Endothelial cell of umbilical vein (primary cell): ENCODE results near the gene ZIM2. TPM values are rescaled to one million over a fixed set of nuclear protein-coding genes. Genes with fewer than 3 reads are reported as not detected.

Experiments used
- BruUV-seq: library from RNA; stranded (reverse); fragments of 400-500 nt; replicated peaks from 2 replicates; lab custom pipeline; 2021; lab: Mats Ljungman, UMichigan
- CTCF ChIA-PET: fragments of 300-600, 350-600 bp; sonication (Branson Sonifier 250); formaldehyde crosslinking; loops from one replicate; lab custom pipeline; 2021; ENCODE audit warnings: antibody characterized with exemption, inconsistent platforms; lab: Charles Lee
- POLR2A ChIA-PET: fragments of 300-600, 350-600 bp; sonication (Branson Sonifier 250); formaldehyde crosslinking; loops from one replicate; lab custom pipeline; 2021; ENCODE audit warnings: antibody characterized with exemption, inconsistent platforms; lab: Charles Lee
- DNase-seq: peaks from one replicate; pipeline ENCODE4 v3.0.0-alpha.2; 2011; ENCODE audit warnings: low read depth, low spot score
- FAIRE-seq: peaks from 2 replicates; lab custom pipeline; 2011; peaks lifted over from hg19 to GRCh38; lab: Jason Lieb, UNC
- H2AFZ ChIP-seq: 2 replicates; pipeline ENCODE4 v1.6.0; 2012; ENCODE audit warnings: low read depth, low read length, control low read depth, inconsistent platforms
- H3K27ac ChIP-seq: 2 replicates; pipeline ENCODE4 v1.5.1; 2011; ENCODE audit warnings: low read depth, mild to moderate bottlenecking, control low read depth, low read length, moderate library complexity; ENCODE audit not compliant: insufficient read depth
- H3K27me3 ChIP-seq, 2 experiments: 2 replicates each; pipeline versions ENCODE4 v1.6.0 to v1.6.1; 2011; ENCODE audit warnings: low read length in 2 of 2, mixed read lengths in 1 of 2; ENCODE audit not compliant: control insufficient read depth in 2 of 2, insufficient read depth in 2 of 2
- H3K36me3 ChIP-seq, 2 experiments: 2 replicates in 1 of 2; 3 replicates in 1 of 2; pipeline ENCODE4 v1.5.1; 2011; ENCODE audit warnings: low read length in 2 of 2, mild to moderate bottlenecking in 1 of 2, moderate library complexity in 1 of 2; ENCODE audit not compliant: control insufficient read depth in 2 of 2, insufficient read depth in 2 of 2; ENCODE audit errors: extremely low read depth in 1 of 2
- H3K4me1 ChIP-seq: 3 replicates; pipeline ENCODE4 v1.5.1; 2011; ENCODE audit warnings: mild to moderate bottlenecking, low read length; ENCODE audit not compliant: control insufficient read depth, insufficient read depth; ENCODE audit errors: extremely low read depth
- H3K4me2 ChIP-seq: 2 replicates; pipeline ENCODE4 v1.6.1; 2011; ENCODE audit warnings: low read length, control low read depth, mixed read lengths; ENCODE audit not compliant: insufficient read depth
- H3K4me3 ChIP-seq, 3 experiments: fragments of 200-600 bp in 1 of 3; sonication (generic), shearing (Covaris generic) in 1 of 3; replicated peaks in 1 of 3; 2 replicates each; pipeline ENCODE4 v1.5.1; 2011 to 2016; ENCODE audit warnings: control low read depth in 3 of 3, low read length in 3 of 3, mild to moderate bottlenecking in 2 of 3, inconsistent platforms in 1 of 3, low read depth in 1 of 3, moderate library complexity in 1 of 3; ENCODE audit not compliant: insufficient read depth in 1 of 3
- H3K79me2 ChIP-seq: 2 replicates; pipeline ENCODE4 v1.6.0; 2012; ENCODE audit warnings: low read length, inconsistent platforms; ENCODE audit not compliant: control insufficient read depth, insufficient read depth
- H3K9ac ChIP-seq: replicated peaks from 2 replicates; pipeline ENCODE3; 2011; ENCODE audit warnings: low read length, control low read depth; ENCODE audit not compliant: insufficient read depth; ENCODE audit errors: extremely low read depth
- H3K9me1 ChIP-seq: replicated peaks from 3 replicates; pipeline ENCODE4 v1.6.0; 2011; ENCODE audit warnings: mild to moderate bottlenecking, low read length; ENCODE audit not compliant: control insufficient read depth, insufficient read depth; ENCODE audit errors: extremely low read depth
- H3K9me3 ChIP-seq: replicated peaks from 2 replicates; pipeline ENCODE4 v1.5.1; 2012; ENCODE audit warnings: low read length, inconsistent platforms; ENCODE audit not compliant: control insufficient read depth, insufficient read depth
- H4K20me1 ChIP-seq: replicated peaks from 2 replicates; pipeline ENCODE3; 2011; ENCODE audit warnings: mild to moderate bottlenecking, low read length; ENCODE audit not compliant: control insufficient read depth, insufficient read depth; ENCODE audit errors: extremely low read depth
- EZH2 ChIP-seq: IDR thresholded peaks from 2 replicates; pipeline ENCODE4 v1.6.1; 2012; ENCODE audit warnings: borderline replicate concordance, low read depth, mild to moderate bottlenecking, moderate library complexity, low read length, inconsistent platforms; ENCODE audit not compliant: severe bottlenecking
- FOS ChIP-seq: IDR thresholded peaks from 2 replicates; pipeline ENCODE4 v1.6.1; 2011; ENCODE audit warnings: mild to moderate bottlenecking, low read length, moderate library complexity, borderline replicate concordance; ENCODE audit not compliant: insufficient read depth
- GATA2 ChIP-seq: IDR thresholded peaks from 2 replicates; pipeline ENCODE4 v1.7.0; 2011; ENCODE audit warnings: low read depth, mild to moderate bottlenecking, moderate library complexity, mixed read lengths, low read length; ENCODE audit not compliant: insufficient read length, insufficient read depth
- JUN ChIP-seq: IDR thresholded peaks from 2 replicates; pipeline ENCODE4 v1.6.1; 2011; ENCODE audit warnings: borderline replicate concordance, low read depth; ENCODE audit not compliant: insufficient read length, insufficient read depth
- MYC ChIP-seq: IDR thresholded peaks from one replicate; pipeline ENCODE4 v1.6.1; 2011; ENCODE audit warnings: mild to moderate bottlenecking, low read depth, low read length
- POLR2A ChIP-seq: IDR thresholded peaks from 2 replicates; pipeline ENCODE4 v1.6.1; 2012; ENCODE audit warnings: low read depth, mild to moderate bottlenecking, control low read depth, low read length
- POLR2AphosphoS5 ChIP-seq: IDR thresholded peaks from 2 replicates; pipeline ENCODE4 v1.6.1; 2012; ENCODE audit warnings: low read depth, mild to moderate bottlenecking, control low read depth, low read length, moderate library complexity; ENCODE audit not compliant: insufficient read depth
- dilution Hi-C: fragments of 300-500 bp; cut with MboI; formaldehyde crosslinking; loops from one replicate; pipeline ENCODE4 v1.15.0; 2019; ENCODE audit warnings: low sequenced_read_pairs; ENCODE audit not compliant: extremely low pct_ligation_motif_present
- intact Hi-C: fragments of 100-400 bp; cut with micrococcal nuclease; formaldehyde crosslinking; loops from one replicate; pipeline ENCODE4 v1.10.0; 2022
- polyA plus RNA-seq, 4 experiments: library from polyadenylated mRNA; depleted of rRNA in 3 of 4; stranded (reverse) in 3 of 4; unstranded in 1 of 4; fragments of >200 nt; gene quantifications; 2 replicates each; pipeline versions ENCODE4 v1.2.1 to v1.2.3, GENCODE V29; 2011 to 2012; ENCODE audit warnings: missing spikeins in 1 of 4
- total RNA-seq: library from RNA; stranded (reverse); gene quantifications from 2 replicates; pipeline ENCODE4 v1.2.3, GENCODE V29; 2021
- TF ChIP-seq, protein P1 (sequence below), 2 donors: IDR thresholded peaks; 1 replicate in 1 of 2; 2 replicates in 1 of 2; pipeline ENCODE4 v1.5.1; 2011; ENCODE audit warnings: low read length in 2 of 2, mild to moderate bottlenecking in 2 of 2, moderate library complexity in 2 of 2, control low read depth in 1 of 2, inconsistent platforms in 1 of 2, low read depth in 1 of 2; ENCODE audit not compliant: insufficient read depth in 1 of 2; ENCODE audit errors: extremely low read depth in 1 of 2
- TF ChIP-seq, protein P2 (sequence below): IDR thresholded peaks from 2 replicates; pipeline ENCODE4 v1.6.1; 2011; ENCODE audit not compliant: insufficient read depth, insufficient read length

Gene ZIM2
- total and polyA plus RNA-seq, 2 donors (not counting 3 experiments of a cell fraction or from before 2014, with no cell fraction given) = not detected

DNA sequence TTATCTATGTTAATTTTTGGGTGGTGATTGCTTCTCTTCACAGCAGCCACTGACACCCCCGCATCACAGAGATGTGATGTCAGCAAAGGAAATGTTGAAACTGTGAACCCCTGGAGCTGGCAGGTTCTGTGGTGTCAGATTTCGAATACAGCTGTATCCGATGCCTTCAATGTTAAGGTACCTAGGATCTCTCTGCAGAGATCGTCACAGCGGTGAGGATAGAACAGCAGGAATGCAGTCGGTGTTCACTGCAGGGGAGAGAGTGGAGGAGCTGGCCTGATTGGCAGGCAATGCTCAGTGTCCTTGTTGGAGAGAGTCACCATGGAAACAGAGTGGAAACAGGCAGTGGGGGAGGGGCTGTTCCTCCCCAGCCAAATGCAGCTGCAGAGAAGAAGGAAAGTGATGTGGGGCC is 89.4 kb downstream of the ZIM2 start:
- Histone ChIP-seq H3K9me1 (no peaks in the 10 kb centered on the region), H3K9me3 (peaks cover 6% of the 10 kb centered on the region), H3K36me3 (no peaks in the 10 kb centered on the region), H3K79me2 (no peaks in the 10 kb centered on the region), H3K9ac (no peak overlapping the region), H3K4me2 (no peak overlapping the region), H3K4me1 (no peaks in the 10 kb centered on the region), H3K27ac (no peak overlapping the region), H4K20me1 (no peaks in the 10 kb centered on the region), H3K27me3 (no peaks in the 10 kb centered on the region), H3K4me3 (no peak overlapping the region), H2AFZ (no peak overlapping the region)
- POLR2A ChIA-PET = no interaction called here
- intact Hi-C loops (no loop called here), dilution Hi-C loops (no loop called here)
- no peak for TF ChIP-seq FOS
- TF ChIP-seq MYC = no peak
- TF ChIP-seq EZH2 = no peak
- TF ChIP-seq GATA2 = no peak
- TF ChIP-seq POLR2AphosphoS5 = no peak
- TF ChIP-seq, protein P1, sequence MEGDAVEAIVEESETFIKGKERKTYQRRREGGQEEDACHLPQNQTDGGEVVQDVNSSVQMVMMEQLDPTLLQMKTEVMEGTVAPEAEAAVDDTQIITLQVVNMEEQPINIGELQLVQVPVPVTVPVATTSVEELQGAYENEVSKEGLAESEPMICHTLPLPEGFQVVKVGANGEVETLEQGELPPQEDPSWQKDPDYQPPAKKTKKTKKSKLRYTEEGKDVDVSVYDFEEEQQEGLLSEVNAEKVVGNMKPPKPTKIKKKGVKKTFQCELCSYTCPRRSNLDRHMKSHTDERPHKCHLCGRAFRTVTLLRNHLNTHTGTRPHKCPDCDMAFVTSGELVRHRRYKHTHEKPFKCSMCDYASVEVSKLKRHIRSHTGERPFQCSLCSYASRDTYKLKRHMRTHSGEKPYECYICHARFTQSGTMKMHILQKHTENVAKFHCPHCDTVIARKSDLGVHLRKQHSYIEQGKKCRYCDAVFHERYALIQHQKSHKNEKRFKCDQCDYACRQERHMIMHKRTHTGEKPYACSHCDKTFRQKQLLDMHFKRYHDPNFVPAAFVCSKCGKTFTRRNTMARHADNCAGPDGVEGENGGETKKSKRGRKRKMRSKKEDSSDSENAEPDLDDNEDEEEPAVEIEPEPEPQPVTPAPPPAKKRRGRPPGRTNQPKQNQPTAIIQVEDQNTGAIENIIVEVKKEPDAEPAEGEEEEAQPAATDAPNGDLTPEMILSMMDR (IDR thresholded peaks at IDR 0.05; ENCODE audit: extremely low read depth in 1 of 2, insufficient read depth in 1 of 2, low read depth in 1 of 2, low read length in 2 of 2) = no peak
- TF ChIP-seq, protein P2, sequence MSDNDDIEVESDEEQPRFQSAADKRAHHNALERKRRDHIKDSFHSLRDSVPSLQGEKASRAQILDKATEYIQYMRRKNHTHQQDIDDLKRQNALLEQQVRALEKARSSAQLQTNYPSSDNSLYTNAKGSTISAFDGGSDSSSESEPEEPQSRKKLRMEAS = no peak
- no peak for TF ChIP-seq JUN
- no peak for TF ChIP-seq POLR2A
- no peak for FAIRE-seq
- CTCF ChIA-PET = no interaction called here
- no peak for DNase-seq
- BruUV-seq = no TSS peak
